Eye (tissue), 1 donor: Measurements from ENCODE around the gene HYPK.
A peak's percentile ranks its signal among the peaks of the same experiment; 100 is the strongest.

Experiments
- DNase-seq: peaks from one replicate; pipeline ENCODE4 v3.0.0-alpha.2; 2015

The HYPK gene, protein sequence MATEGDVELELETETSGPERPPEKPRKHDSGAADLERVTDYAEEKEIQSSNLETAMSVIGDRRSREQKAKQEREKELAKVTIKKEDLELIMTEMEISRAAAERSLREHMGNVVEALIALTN

DNA sequence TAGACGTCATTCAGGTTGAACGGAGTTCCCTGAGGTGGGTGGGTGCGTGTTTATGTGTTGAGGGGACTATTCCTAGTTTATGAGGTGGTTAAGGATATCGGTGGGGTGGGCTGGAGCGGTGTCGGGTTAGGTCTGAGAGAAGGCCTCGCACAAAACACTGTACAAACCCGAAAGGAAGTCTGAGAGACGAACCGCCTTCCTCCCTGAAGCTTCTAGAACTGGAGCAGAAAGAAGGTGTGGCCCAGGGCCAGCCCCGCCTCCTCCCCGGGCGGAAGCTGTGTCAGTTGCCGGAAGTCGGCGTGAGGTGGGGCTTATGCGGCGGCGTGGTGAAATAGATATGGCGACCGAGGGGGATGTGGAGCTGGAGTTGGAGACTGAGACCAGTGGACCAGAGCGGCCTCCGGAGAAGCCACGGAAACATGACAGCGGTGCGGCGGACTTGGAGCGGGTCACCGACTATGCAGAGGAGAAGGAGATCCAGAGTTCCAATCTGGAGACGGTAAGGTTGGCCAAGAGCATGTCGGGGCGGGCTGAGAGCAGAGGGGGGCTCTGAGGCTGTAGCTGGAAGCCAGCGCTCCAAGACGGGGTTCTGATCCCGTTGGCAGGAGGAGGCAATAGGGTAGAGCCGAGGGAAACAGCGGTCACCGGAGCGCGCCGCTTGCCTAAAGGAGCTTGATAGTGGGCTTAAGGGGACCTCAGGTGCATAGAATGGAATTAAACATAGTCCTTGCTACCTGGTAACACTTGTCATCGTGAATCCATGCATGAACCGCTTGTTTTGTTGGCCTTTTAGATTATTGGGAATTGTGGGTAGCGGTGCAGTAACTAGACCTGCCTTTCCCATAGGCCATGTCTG is at the start of gene HYPK:
Gene HYPK, plus strand, starts transcription at position 314 of the 856 bp plus-strand sequence. Its CDS starts 24 bp downstream, at position 338.
- peak; percentile 96 for DNase-seq

DNA sequence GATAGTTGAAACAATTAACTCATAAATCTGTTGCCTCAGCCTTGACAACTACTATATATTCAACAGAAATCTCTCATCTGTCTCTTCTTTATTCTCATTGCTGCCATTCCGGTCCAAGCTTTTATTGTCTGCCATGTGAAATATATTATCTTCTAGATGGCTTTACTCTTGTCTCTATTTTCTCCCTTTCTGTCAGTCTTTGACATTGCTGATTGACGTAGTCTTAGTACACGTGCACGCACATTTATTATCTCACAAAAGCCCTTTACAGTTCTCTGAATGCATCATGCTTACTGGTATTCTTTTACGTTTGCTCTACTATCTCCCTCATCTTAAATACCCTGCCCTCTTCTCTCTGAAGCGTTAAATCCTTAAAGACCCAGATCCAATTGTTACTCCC is 48.5 kb upstream of the HYPK start:
- no peak for DNase-seq

DNA sequence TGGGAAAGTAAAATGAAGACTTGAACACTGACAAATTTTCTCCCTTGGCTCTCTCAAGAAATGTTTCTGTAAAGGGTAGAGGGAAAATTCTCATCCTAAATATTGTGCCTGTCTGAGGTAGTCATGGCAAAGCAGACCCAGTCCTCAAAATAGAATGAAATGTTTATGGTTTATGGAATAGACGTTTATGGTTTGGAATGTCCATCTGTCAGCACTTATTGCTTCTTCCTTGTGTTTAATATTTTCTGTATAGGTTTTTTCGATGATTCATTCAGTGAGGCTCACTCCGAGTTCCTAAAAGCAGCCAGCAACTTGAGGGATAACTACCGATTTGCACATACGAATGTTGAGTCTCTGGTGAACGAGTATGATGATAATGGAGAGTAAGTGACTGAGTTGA is 37.6 kb upstream of the HYPK start:
- no peak for DNase-seq

DNA sequence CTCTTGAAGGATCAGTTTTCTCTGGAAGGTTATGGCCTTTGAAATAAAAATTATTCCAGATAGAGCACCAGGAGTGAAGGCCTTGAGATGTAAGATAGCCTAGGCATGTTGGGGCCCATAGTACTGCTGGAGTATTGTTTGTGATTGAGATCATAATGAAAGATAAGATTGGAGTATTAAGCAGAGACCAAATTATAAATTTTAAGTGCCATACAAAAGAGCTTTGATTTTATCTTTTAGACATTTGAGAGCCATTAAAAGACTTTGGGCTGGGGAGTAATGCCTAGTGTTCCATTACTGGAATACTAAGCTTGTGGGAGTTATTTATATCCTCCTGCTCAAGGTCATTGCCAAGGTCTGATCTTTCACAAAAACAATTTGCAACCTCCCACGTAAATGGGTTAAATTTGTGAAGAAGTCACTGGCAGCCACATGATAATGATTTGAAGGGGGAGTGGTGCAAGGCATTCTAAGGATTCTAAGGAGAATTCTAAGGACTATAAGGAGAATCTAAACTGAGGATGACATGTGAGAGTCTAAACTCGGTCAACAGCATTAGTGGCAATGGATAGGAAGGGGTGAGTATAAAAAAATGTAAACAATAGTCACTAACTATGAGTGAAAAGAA is 36.5 kb upstream of the HYPK start:
- DNase-seq, result no peak

DNA sequence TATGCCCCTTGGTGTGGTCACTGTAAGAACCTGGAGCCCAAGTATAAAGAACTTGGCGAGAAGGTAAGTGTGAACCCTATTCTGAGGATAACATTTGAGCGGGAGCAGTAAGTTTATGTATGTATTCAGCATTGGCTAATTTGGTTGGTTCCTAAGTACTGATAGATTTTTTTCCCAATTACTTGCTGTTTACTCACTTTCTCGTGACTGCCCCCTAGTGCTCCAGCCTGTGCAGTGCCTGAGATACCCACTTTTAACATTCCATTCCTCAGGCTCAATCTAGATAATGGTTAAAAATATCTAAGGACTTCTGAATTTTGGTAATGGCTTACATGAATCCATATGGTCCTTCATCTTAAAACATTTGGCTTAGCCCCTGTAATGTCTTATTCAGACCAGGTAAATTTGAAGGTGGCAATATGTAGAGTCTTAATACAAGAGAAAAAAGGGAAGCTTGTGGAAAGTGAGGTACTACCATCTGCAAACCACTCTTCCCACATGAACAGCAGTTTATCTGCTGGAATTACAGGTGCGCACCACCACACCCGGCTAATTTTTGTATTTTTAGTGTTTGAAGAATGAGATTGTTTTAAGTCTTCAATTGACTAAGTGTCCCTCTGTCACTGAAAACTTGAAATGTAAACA is 30.7 kb upstream of the HYPK start:
- peak; percentile 67 for DNase-seq

DNA sequence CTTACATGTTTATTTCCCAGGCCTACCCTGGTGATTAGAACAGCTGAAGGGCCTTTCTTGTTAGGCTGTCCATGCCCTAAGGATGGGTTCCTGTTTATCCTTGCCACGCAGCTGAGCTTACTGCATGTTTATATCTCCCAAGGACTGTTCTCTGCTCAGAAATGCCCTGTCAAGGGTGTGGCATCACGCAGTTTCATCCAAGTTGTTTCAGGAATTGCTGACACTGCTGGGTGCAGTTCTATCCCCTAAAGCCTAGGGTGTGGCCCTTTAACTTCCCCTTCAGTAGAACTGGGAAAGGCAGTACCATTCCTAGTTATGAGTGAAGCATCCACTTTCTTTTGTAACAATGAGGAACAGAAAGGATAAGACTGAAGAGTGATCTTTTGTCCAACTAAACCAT is 28.6 kb upstream of the HYPK start:
- no peak for DNase-seq

DNA sequence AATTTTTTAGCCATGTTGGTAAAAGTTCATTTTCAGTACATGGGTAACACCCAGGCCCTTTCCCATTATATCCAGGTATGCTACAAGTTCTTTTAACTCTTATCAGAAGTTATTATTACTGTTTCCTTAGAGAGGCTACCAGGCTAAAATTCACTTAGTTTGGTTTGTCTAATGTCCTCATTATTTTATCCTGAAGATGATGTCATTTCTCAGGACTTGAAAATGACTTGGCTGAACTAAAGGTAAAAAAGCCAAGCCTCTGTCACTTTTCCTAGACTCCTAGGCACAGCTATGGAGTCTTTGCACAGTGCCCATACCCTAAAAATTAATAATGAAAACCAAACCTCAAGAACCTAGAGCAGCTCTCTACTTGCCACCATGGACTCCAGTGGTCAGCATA is 27.8 kb upstream of the HYPK start:
- no peak for DNase-seq

DNA sequence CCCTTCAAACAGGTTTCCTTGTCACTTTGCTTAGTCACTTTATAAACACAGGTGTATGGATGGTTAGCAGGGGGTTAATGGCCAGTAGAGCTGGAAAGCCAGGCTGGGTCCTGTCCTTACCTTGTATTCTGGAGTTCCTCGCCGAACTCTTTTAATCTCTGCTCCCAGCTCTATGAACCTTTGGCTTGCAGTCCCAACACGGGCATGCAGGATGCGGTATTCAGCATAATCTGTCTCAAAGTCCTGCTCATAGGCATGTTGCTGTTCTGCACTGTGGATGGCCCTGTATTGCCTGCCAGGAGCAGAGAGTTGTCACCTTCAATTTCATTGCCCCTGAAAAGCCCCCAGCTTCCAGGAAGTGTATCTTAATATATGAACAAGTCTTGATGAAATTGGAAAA is 26.3 kb upstream of the HYPK start:
- no peak for DNase-seq

DNA sequence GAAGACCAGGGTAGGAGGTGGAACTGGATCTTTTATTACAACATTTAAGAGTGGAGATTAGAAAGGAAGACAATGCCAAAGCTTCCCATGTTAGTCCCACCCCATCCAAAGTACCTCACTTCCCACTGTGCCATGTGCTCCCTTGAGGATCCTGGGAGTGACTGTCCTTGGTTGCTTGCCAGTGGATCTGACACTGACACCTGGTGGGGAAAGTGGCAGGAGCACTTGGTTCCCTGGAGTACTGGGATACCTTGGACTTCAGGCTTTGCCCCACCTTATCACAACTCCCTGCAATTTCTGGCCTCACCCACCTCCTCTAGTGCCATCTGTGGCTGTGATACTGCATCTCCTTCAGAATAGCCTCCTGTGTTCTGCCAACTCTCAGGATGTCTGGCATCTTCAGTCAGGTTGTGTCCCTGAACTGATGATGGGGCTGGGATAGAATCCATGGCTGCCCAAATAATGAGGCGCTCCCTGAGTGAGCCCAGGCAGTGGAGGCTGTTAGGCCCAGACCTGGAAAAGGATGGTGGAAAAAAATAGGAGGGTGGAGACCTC is 24.9 kb upstream of the HYPK start:
- DNase-seq, result peak; percentile 48

DNA sequence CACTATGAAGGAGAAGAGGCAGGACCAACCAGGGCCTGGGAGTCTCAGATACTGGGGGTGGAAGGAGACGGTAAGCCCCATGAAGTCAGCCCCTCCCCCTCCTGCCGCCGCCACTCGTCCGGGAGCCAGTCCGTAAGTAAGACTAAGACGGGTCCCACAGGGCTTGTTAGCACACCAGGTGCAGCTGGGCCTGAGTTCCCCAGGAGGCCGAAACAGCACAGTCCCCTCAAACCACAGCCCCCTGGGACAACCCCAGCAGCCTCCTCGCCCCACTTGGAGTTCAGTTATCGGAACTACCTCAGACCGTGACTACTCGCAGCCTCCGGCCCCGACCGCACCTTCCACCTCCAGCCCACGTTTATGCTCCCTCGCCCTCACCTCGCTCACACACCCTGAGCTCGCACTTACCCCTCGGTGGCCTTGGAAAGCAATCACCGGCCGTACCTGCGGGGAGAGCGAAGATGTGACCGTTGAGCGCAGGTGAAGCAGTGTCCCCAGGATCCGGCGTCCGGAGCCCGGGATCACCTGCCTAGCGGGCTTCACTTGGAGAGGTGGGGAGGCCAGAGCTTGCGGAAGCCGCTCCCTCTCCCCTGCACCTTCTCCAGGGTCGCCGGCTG is 24.2 kb upstream of the HYPK start:
- peak; percentile 45 for DNase-seq

DNA sequence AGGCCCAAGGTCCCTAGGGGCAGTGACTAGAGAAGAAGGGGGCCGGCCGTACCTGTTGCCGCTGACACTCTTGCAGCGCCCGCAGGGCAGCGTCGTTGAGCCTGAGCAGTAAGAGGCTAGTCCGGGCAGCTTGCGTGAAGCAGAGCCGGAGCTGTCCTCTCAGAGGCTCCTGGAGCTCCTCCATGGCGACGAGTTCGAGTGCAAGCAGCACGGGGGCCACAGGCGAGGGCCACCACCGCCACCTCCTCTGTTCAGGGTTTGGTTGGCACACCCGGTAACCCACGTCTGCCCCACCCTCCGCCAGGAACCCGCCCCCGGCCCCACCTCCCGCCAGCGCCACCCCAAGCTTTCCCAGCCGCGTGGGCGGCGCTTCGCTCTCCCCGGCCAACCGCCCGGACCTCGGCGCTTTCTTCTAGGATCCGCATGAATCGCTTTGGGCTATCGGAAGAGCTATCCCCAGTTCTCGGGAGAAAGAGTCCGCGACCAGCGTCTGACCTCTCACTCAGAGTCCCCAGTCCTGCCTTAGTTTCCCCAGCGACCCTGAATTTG is 23.6 kb upstream of the HYPK start, which contains the start of gene ELL3:
Gene ELL3, minus strand, starts transcription at position 249 of the 549 bp plus-strand sequence. Its CDS starts 65 bp downstream, at position 184.
- DNase-seq, result no peak

DNA sequence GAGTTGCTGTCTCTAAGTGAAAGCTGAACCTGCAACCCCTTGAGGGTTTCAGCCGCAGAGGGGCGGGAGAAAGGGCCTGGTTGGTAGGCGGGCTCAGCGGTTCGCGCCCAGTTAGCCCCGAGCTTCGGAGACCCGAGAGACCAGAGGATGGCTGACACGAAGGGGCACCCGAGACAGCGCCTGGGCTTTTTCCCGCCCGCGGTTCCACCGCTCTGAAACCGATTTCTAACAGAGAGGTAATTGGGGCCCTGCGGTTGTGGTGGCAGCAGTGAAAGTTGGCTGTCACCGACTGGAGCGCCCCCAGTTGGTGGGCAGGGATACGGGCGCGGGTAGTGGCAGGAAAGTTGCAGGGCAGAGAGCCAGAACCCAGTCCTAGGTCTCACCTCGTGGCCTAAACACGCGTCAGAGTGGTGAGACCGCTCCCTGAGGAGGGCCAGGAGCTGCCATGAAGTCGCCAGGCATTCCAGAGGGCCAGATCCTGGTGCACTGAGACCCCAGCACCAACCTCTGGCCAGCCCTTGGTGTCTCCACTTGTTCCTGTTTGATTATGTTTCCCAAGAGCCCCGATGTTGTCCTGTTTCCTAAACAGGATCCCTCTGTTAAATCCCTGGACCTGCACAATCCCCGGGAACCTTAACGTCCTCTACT is 23.0 kb upstream of the HYPK start:
- DNase-seq, result peak; percentile 90

DNA sequence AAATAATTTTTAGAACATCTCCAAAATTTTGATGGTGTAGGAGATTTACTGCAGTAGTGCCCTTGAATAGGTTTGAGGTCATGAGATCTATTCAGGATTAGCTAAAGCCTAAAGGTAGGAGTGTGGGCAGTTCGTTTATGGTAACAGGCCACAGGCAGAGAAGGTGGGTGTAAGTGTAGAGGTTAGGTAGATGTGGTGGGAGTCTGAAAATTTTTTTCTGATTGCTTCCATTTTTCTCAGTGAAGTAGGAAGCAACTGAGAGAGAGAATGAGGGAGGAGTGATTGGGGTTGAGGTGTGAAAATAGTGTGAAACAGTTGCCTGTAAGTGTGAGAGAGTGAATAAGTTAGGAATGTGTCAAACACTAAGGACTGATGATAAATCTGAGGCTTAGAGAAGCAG is 21.4 kb upstream of the HYPK start:
- no peak for DNase-seq

DNA sequence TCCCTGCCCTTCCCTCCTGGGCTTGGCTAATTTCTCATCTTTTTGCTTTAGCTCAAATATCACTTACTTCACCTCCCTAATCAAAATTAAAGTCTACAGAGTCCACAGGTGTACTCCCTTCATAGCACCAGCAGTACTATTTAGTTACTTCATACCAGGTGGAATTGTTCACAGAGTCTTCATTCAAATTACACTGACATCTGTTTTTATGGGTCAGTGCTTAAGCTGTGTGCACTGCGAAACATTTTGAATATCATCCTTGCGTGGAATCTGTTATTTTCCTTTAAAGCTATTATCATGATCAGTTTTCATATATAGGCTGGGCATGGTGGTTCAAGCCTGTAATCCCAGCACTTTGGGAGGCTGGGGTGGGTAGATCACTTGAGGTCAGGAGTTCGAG is 11.0 kb upstream of the HYPK start:
- no peak for DNase-seq

DNA sequence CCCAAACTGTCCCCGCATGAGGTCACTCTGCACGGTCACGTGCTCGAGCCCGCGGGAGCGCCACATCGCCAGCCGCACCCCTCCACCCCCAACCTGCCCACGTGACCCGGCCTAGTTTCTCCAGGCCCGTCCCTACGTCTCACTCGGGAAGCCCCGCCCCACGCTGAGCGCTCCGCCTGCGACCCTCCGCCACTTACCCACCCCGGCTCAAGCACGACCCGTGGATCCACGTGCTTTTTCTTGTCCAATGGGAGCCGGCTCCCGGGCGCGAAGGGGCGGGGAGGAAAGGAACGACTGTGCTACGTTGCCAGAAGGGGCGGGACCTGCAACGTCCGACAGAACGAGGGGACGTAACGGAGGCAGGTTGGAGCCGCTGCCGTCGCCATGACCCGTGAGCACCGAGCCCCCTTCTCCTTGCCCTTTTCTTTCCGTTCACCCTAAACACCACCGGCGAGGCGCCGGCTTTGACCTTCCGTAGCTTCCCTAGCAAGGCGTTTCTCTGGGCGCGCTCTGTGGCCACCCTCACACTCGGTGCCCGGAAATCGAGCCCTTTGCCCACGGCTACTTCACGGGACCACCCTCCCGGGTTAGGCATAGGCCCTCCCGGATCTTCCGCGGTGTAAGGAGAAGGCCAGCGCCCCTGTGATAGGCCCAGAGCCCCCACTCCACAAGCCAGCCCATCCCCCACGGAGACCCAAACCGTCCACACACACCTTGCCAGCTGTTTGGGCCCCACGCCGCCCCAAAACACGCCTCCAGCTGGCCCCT is 8.2 kb upstream of the HYPK start, which contains the start of gene SERF2:
Gene SERF2, plus strand, starts transcription at position 328 of the 768 bp plus-strand sequence. Its CDS starts 57 bp downstream, at position 385.
- peak; percentile 100 for DNase-seq

DNA sequence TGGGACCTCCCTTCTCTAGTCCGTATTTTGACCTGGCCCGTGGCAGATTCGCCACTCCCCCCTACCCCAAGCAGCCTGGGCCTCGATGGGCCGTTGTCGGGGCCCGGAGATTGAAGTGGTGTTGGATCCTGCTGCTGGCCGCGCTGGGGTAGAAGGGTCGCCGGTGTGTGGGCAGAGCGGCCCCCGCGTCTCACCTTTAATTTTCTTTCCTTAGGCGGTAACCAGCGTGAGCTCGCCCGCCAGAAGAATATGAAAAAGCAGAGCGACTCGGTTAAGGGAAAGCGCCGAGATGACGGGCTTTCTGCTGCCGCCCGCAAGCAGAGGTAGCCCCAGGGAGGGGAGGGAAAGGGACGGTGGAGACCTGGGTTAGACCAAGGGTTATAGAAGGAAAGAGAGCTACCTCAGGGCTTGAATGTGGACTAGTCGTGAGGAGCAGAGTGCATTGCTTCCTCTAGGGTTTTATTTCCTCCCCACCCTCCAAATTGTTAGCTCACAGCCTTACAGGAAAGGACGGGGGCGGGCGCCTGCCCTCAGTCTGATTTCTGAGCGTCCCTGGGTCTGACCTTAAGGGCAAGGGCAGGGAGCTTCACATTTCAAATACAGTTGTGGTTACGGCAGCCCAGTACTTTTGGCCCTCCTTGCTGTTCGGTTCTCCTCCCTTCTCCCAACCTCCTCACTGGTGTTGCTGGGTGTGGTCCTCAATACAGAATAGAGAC is 7.5 kb upstream of the HYPK start:
- no peak for DNase-seq

DNA sequence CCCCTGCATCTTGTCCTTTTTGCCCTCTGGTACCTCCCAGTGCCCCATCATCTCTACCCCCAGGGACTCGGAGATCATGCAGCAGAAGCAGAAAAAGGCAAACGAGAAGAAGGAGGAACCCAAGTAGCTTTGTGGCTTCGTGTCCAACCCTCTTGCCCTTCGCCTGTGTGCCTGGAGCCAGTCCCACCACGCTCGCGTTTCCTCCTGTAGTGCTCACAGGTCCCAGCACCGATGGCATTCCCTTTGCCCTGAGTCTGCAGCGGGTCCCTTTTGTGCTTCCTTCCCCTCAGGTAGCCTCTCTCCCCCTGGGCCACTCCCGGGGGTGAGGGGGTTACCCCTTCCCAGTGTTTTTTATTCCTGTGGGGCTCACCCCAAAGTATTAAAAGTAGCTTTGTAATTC is 6.8 kb upstream of the HYPK start:
- no peak for DNase-seq

DNA sequence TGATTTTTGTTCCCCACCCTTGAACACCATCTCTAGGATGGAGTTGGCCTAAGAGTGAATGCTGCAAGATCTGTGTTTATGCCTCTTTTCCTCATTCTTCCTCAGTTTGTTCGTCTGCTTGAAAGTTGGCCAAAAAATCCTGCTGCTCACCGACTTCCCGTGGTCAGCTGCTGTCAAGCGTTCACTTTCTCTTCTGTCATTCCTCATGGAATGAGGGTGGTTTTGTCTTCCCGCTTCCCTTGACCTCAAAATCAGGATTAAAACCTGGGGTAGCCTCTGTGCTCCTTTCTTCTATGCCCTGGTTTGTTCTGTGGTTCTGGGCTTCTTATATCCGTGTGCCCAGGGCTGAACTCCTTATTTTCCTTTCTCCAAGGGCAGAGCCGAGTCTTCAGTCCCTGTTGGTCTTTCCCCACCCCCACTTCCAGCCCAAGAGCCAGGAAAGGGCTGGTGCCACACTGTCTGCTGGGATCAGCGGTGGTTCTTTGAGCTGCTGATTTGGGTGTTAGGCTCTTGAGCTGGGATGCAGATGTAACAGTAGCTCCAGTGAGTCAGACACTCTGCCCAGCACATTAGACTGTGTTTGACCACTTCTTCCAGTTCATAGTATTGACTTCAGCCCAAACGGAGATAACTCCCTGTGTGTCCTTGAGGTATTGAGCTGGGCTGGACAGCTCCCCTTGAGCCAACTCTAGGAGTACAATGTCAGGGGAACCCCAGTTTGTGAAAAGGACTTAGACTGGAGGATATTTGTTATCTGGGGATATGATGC is 5.9 kb upstream of the HYPK start:
- DNase-seq, result no peak

DNA sequence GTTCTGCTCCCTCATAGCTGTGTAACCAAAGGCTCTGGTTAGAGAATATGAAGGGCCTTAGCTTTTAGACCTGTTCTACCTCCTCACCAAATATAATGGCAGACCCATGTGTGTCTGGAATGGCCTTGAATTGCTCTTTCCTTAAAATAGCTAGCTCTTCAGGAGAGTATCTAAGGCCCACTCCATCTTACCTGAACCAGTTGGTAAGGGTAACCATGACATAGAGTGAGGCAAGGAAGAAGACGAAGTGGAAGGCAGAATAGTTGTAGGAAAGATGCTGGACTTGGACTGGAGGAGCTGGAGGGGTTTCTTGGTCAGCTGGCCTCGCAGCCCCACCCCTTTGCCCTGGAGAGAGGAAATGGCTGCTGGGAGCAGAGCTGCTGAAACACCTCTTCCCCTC is 5.2 kb upstream of the HYPK start:
- DNase-seq, result no peak
